Hepatocyte (in vitro differentiated cells): Measurements from ENCODE around the gene IGIP.

Source experiments
- CTCF ChIP-seq: fragments of 200-600 bp; sonication (generic); IDR thresholded peaks from 2 replicates; pipeline ENCODE4 v1.5.1; 2016; ENCODE audit warnings: antibody characterized with exemption, mild to moderate bottlenecking; ENCODE audit not compliant: poor library complexity
- EZH2 ChIP-seq: fragments of 200-600 bp; sonication (generic); IDR thresholded peaks from 2 replicates; pipeline ENCODE4 v1.6.1; 2016; ENCODE audit warnings: antibody characterized with exemption, mild to moderate bottlenecking, borderline replicate concordance
- EZH2phosphoT487 ChIP-seq: fragments of 200-600 bp; sonication (generic); IDR thresholded peaks from one replicate; pipeline ENCODE4 v1.6.1; 2018; ENCODE audit warnings: antibody characterized with exemption, mild to moderate bottlenecking, low read depth, moderate library complexity; ENCODE audit not compliant: unreplicated experiment, severe bottlenecking

DNA sequence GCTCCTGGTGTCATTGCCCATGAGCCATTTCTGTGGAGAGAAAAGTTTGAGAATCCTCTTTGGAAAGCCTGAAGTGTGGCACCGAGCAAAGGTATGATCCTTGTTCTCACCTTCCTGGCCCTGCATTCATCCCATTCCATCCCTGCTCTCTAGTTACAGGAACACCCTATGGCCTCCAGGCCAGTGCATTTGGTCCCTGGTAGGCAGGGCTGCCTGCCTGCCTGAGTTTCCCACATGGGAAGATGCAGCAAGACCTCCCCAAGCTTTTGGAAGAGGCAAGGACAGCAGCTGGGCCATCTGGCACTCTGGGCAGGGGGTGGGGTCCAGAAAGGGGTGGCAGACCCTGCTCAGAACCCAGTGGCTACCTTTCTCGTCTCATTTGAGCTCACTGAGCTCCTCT is 24.5 kb downstream of the IGIP start:
- TF ChIP-seq CTCF (no peak), EZH2 (no peak), EZH2phosphoT487 (no peak)
